WTC11 (cell line): ENCODE data around the gene WARS2. TPM values are rescaled to one million over a fixed set of nuclear protein-coding genes. Genes with fewer than 3 reads are reported as not detected.

ENCODE experiments used
- ATAC-seq: fragments of 200-7000 bp; cut with Tn5 transposase; 2 replicates; pipeline ENCODE4 v1.10.0; 2021; ENCODE audit warnings: mild to moderate bottlenecking, moderate library complexity
- CTCF ChIA-PET: fragments of 300-600 bp; sonication (Branson Sonifier 250); formaldehyde crosslinking; loops from one replicate; lab custom pipeline; 2021; ENCODE audit warnings: antibody characterized with exemption; lab: Charles Lee
- POLR2A ChIA-PET: fragments of 350-600 bp; sonication (Branson Sonifier 250); formaldehyde crosslinking; loops from one replicate; lab custom pipeline; 2021; ENCODE audit warnings: antibody characterized with exemption; lab: Charles Lee
- DNase-seq: peaks from one replicate; pipeline ENCODE4 v3.0.0; 2021; ENCODE audit warnings: low spot score
- H3K27ac Mint-ChIP-seq: 2 replicates; pipeline ENCODE4 v1.8.0; 2021; ENCODE audit warnings: mixed read lengths
- H3K27me3 Mint-ChIP-seq: 2 replicates; pipeline ENCODE4 v1.8.0; 2021; ENCODE audit warnings: low read depth, mild to moderate bottlenecking, moderate library complexity, mixed read lengths
- H3K36me3 Mint-ChIP-seq: 2 replicates; pipeline ENCODE4 v1.8.0; 2021; ENCODE audit warnings: mixed read lengths
- H3K4me1 Mint-ChIP-seq: 2 replicates; pipeline ENCODE4 v1.8.0; 2022; ENCODE audit warnings: mixed read lengths
- H3K4me3 Mint-ChIP-seq: 2 replicates; pipeline ENCODE4 v1.8.0; 2021; ENCODE audit warnings: mild to moderate bottlenecking, moderate library complexity, mixed read lengths
- H3K9me3 Mint-ChIP-seq: 2 replicates; pipeline ENCODE4 v1.8.0; 2021; ENCODE audit warnings: mixed read lengths
- CREM ChIP-seq: sonication (generic); formaldehyde crosslinking; IDR thresholded peaks from 2 replicates; pipeline ENCODE4 v1.8.1; 2022; ENCODE audit warnings: mild to moderate bottlenecking, missing genetic modification reagents, moderate library complexity
- ELF4 ChIP-seq: sonication (generic); formaldehyde crosslinking; IDR thresholded peaks from 2 replicates; pipeline ENCODE4 v1.8.1; 2022; ENCODE audit warnings: low read depth, mild to moderate bottlenecking, moderate library complexity, missing genetic modification reagents
- FOXK1 ChIP-seq: sonication (generic); formaldehyde crosslinking; IDR thresholded peaks from 2 replicates; pipeline ENCODE4 v1.8.0; 2022; ENCODE audit warnings: mild to moderate bottlenecking, moderate library complexity, missing genetic modification reagents
- FOXP4 ChIP-seq: sonication (generic); formaldehyde crosslinking; IDR thresholded peaks from 2 replicates; pipeline ENCODE4 v1.8.0; 2022; ENCODE audit warnings: mild to moderate bottlenecking, missing genetic modification reagents
- JAZF1 ChIP-seq: fragments of 250-450 bp; sonication (Bioruptor Pico); IDR thresholded peaks from 2 replicates; pipeline ENCODE4 v1.9.0; 2021; ENCODE audit warnings: moderate library complexity, mild to moderate bottlenecking, inconsistent platforms
- MXD4 ChIP-seq: fragments of 250-450 bp; sonication (Bioruptor Pico); IDR thresholded peaks from 2 replicates; pipeline ENCODE4 v1.8.0; 2021; ENCODE audit warnings: mild to moderate bottlenecking, moderate library complexity, borderline replicate concordance
- NFATC4 ChIP-seq: fragments of 250-450 bp; sonication (Bioruptor Pico); IDR thresholded peaks from 2 replicates; pipeline ENCODE4 v1.9.0; 2021; ENCODE audit warnings: mild to moderate bottlenecking
- NFE2L1 ChIP-seq: sonication (generic); formaldehyde crosslinking; IDR thresholded peaks from 2 replicates; pipeline ENCODE4 v1.8.1; 2023; ENCODE audit warnings: missing genetic modification reagents
- NR2C2 ChIP-seq: sonication (generic); formaldehyde crosslinking; IDR thresholded peaks from 2 replicates; pipeline ENCODE4 v1.8.0; 2022; ENCODE audit warnings: mild to moderate bottlenecking, missing genetic modification reagents
- ZNF121 ChIP-seq: sonication (generic); formaldehyde crosslinking; IDR thresholded peaks from 2 replicates; pipeline ENCODE4 v1.8.0; 2023; ENCODE audit warnings: missing genetic modification reagents
- ZNF281 ChIP-seq: sonication (generic); formaldehyde crosslinking; IDR thresholded peaks from 2 replicates; pipeline ENCODE4 v1.8.0; 2023; ENCODE audit warnings: mild to moderate bottlenecking, missing genetic modification reagents
- ZNF671 ChIP-seq: fragments of 250-450 bp; sonication (Bioruptor Pico); IDR thresholded peaks from 2 replicates; pipeline ENCODE4 v1.8.0; 2021; ENCODE audit warnings: mild to moderate bottlenecking
- total RNA-seq: library from RNA; stranded (reverse); gene quantifications from 3 replicates; pipeline ENCODE4 v1.2.3, GENCODE V29; 2021
- TF ChIP-seq, protein P1 (sequence below): sonication (generic); formaldehyde crosslinking; IDR thresholded peaks from 2 replicates; pipeline ENCODE4 v1.8.1; 2023; ENCODE audit warnings: mild to moderate bottlenecking, missing genetic modification reagents
- TF ChIP-seq, protein P2 (sequence below): sonication (generic); formaldehyde crosslinking; IDR thresholded peaks from 2 replicates; pipeline ENCODE4 v1.8.1; 2023; ENCODE audit warnings: mild to moderate bottlenecking, missing genetic modification reagents, borderline replicate concordance
- TF ChIP-seq, protein P3 (sequence below): sonication (generic); formaldehyde crosslinking; IDR thresholded peaks from 2 replicates; pipeline ENCODE4 v1.8.1; 2023; ENCODE audit warnings: mild to moderate bottlenecking, missing genetic modification reagents
- TF ChIP-seq, protein P4 (sequence below): sonication (generic); formaldehyde crosslinking; IDR thresholded peaks from 2 replicates; pipeline ENCODE4 v1.8.1; 2022; ENCODE audit warnings: low read depth, missing genetic modification reagents, borderline replicate concordance

WARS2 gene
- total RNA-seq, 1 experiment from 2014 or later = 9.3 TPM

- POLR2A ChIA-PET = no interaction called here
- peak overlapping the region; percentile 65 for H3K4me3 Mint-ChIP-seq
- peaks cover 4% of the 10 kb centered on the region for H3K36me3 Mint-ChIP-seq
- no peak for TF ChIP-seq NFE2L1 (CRISPR knock-in tag)
- no peak for TF ChIP-seq MXD4 (CRISPR knock-in tag)
- TF ChIP-seq FOXP4 (CRISPR knock-in tag) = 0 out of 2 replicates have a peak, but pooled peaks have one; percentile 26
- TF ChIP-seq, protein P1, sequence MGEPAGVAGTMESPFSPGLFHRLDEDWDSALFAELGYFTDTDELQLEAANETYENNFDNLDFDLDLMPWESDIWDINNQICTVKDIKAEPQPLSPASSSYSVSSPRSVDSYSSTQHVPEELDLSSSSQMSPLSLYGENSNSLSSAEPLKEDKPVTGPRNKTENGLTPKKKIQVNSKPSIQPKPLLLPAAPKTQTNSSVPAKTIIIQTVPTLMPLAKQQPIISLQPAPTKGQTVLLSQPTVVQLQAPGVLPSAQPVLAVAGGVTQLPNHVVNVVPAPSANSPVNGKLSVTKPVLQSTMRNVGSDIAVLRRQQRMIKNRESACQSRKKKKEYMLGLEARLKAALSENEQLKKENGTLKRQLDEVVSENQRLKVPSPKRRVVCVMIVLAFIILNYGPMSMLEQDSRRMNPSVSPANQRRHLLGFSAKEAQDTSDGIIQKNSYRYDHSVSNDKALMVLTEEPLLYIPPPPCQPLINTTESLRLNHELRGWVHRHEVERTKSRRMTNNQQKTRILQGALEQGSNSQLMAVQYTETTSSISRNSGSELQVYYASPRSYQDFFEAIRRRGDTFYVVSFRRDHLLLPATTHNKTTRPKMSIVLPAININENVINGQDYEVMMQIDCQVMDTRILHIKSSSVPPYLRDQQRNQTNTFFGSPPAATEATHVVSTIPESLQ (CRISPR knock-in tag) = no peak
- no peak for TF ChIP-seq NFATC4 (CRISPR knock-in tag)
- TF ChIP-seq ZNF121 (CRISPR knock-in tag) = no peak
- TF ChIP-seq, protein P2, sequence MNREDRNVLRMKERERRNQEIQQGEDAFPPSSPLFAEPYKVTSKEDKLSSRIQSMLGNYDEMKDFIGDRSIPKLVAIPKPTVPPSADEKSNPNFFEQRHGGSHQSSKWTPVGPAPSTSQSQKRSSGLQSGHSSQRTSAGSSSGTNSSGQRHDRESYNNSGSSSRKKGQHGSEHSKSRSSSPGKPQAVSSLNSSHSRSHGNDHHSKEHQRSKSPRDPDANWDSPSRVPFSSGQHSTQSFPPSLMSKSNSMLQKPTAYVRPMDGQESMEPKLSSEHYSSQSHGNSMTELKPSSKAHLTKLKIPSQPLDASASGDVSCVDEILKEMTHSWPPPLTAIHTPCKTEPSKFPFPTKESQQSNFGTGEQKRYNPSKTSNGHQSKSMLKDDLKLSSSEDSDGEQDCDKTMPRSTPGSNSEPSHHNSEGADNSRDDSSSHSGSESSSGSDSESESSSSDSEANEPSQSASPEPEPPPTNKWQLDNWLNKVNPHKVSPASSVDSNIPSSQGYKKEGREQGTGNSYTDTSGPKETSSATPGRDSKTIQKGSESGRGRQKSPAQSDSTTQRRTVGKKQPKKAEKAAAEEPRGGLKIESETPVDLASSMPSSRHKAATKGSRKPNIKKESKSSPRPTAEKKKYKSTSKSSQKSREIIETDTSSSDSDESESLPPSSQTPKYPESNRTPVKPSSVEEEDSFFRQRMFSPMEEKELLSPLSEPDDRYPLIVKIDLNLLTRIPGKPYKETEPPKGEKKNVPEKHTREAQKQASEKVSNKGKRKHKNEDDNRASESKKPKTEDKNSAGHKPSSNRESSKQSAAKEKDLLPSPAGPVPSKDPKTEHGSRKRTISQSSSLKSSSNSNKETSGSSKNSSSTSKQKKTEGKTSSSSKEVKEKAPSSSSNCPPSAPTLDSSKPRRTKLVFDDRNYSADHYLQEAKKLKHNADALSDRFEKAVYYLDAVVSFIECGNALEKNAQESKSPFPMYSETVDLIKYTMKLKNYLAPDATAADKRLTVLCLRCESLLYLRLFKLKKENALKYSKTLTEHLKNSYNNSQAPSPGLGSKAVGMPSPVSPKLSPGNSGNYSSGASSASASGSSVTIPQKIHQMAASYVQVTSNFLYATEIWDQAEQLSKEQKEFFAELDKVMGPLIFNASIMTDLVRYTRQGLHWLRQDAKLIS = no peak
- TF ChIP-seq, protein P3, sequence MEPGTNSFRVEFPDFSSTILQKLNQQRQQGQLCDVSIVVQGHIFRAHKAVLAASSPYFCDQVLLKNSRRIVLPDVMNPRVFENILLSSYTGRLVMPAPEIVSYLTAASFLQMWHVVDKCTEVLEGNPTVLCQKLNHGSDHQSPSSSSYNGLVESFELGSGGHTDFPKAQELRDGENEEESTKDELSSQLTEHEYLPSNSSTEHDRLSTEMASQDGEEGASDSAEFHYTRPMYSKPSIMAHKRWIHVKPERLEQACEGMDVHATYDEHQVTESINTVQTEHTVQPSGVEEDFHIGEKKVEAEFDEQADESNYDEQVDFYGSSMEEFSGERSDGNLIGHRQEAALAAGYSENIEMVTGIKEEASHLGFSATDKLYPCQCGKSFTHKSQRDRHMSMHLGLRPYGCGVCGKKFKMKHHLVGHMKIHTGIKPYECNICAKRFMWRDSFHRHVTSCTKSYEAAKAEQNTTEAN (CRISPR knock-in tag) = 0 out of 2 replicates have a peak, but pooled peaks have one; percentile 45
- TF ChIP-seq CREM = no peak
- TF ChIP-seq FOXK1 = no peak
- TF ChIP-seq, all 79 proteins: peak for 2
- H3K27ac Mint-ChIP-seq = no peak overlapping the region
- H3K27me3 Mint-ChIP-seq = peaks cover 100% of the 10 kb centered on the region
- DNase-seq (peak; percentile 48), ATAC-seq (peak; percentile 20)
- H3K9me3 Mint-ChIP-seq = no peaks in the 10 kb centered on the region
- H3K4me1 Mint-ChIP-seq = peaks cover 51% of the 10 kb centered on the region
- CTCF ChIA-PET = interaction anchor here (0.7 to 1.7 kb wide), 8 partner anchors 13 to 783 kb away, joined by 3 to 15 read pairs (median 3); partner anchors contain the start of gene WARS2
These were observed 133.8 kb downstream of the WARS2 start for GRCh38 chr1:119006406-119007279.

GRCh38 chr1:119005724-119006405 lies 134.6 kb downstream of the WARS2 start:
- ChIA-PET CTCF (interaction anchor here (1.0 to 1.7 kb wide), 7 partner anchors 12 to 783 kb away, joined by 3 to 15 read pairs (median 3); partner anchors contain the start of gene WARS2), POLR2A (no interaction called here)
- peak overlapping the region; percentile 65; the same call in 1 of the 2 replicates for H3K4me3 Mint-ChIP-seq
- ATAC-seq = no peak
- H3K4me1 Mint-ChIP-seq = peaks cover 54% of the 10 kb centered on the region
- peaks cover 4% of the 10 kb centered on the region for H3K36me3 Mint-ChIP-seq
- H3K9me3 Mint-ChIP-seq = no peaks in the 10 kb centered on the region
- H3K27ac Mint-ChIP-seq = no peak overlapping the region
- DNase-seq = no peak
- H3K27me3 Mint-ChIP-seq = peaks cover 100% of the 10 kb centered on the region
- TF ChIP-seq, protein P1 (CRISPR knock-in tag) = no peak
- TF ChIP-seq ZNF671 = no peak
- TF ChIP-seq JAZF1 (CRISPR knock-in tag) = no peak
- TF ChIP-seq, protein P4, sequence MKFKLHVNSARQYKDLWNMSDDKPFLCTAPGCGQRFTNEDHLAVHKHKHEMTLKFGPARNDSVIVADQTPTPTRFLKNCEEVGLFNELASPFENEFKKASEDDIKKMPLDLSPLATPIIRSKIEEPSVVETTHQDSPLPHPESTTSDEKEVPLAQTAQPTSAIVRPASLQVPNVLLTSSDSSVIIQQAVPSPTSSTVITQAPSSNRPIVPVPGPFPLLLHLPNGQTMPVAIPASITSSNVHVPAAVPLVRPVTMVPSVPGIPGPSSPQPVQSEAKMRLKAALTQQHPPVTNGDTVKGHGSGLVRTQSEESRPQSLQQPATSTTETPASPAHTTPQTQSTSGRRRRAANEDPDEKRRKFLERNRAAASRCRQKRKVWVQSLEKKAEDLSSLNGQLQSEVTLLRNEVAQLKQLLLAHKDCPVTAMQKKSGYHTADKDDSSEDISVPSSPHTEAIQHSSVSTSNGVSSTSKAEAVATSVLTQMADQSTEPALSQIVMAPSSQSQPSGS (CRISPR knock-in tag) = no peak
- no peak for TF ChIP-seq ELF4 (CRISPR knock-in tag)
- TF ChIP-seq NR2C2 (CRISPR knock-in tag) = no peak
- TF ChIP-seq ZNF281 (CRISPR knock-in tag) = no peak
